Right atrium auricular region (tissue), 2 donors: ENCODE results near the gene MPEG1. TPM values are rescaled to one million over a fixed set of nuclear protein-coding genes. Genes with fewer than 3 reads are reported as not detected.

Experiments used
- DNase-seq: peaks from one replicate; pipeline ENCODE4 v3.0.0-alpha.2; 2019; ENCODE audit warnings: low spot score
- H3K27ac ChIP-seq, 2 donors: fragments of 200-600 bp; sonication (generic); 1 replicate in 1 of 2; 2 replicates in 1 of 2; pipeline ENCODE4 v1.5.1; 2016 to 2019
- H3K27me3 ChIP-seq, 2 donors: fragments of 200-600 bp; sonication (generic); one replicate each; pipeline versions ENCODE4 v1.5.1 to v1.6.0; 2017 to 2019
- H3K36me3 ChIP-seq: fragments of 200-600 bp; sonication (generic); one replicate; pipeline ENCODE4 v1.5.1; 2016
- H3K4me1 ChIP-seq, 2 donors: fragments of 200-600 bp; sonication (generic); one replicate each; pipeline versions ENCODE4 v1.5.1 to v1.6.0; 2017 to 2019
- H3K4me3 ChIP-seq, 2 donors: fragments of 200-600 bp; sonication (generic); 1 replicate in 1 of 2; 2 replicates in 1 of 2; pipeline ENCODE4 v1.5.1; 2017 to 2019; ENCODE audit warnings: mild to moderate bottlenecking in 1 of 2, moderate library complexity in 1 of 2
- H3K9me3 ChIP-seq, 2 donors: fragments of 200-600 bp; sonication (generic); one replicate each; pipeline ENCODE4 v1.5.1; 2019
- CTCF ChIP-seq, 2 donors: fragments of 200-600 bp; sonication (generic); IDR thresholded peaks; one replicate each; pipeline ENCODE4 v1.5.1; 2019; ENCODE audit warnings: antibody characterized with exemption in 2 of 2
- total RNA-seq, 2 donors: library from RNA; depleted of rRNA; stranded (reverse); fragments of >200 nt; gene quantifications; one replicate each; pipeline ENCODE4 v1.1.0, GENCODE V29; 2016

Gene MPEG1
- total RNA-seq, 2 donors from 2014 or later, result 5.2 to 10.0 TPM

GRCh38 chr11:59187587-59187986 lies 25.1 kb downstream of the MPEG1 start:
- no peaks in the 10 kb centered on the region for H3K27me3 ChIP-seq

GRCh38 chr11:59187035-59187434 lies 25.7 kb downstream of the MPEG1 start:
- Histone ChIP-seq H3K27ac (peak overlapping the region in 1 of 2 donors; percentile 29), H3K36me3 (no peaks in the 10 kb centered on the region), H3K27me3 (no peaks in the 10 kb centered on the region), H3K4me3 (no peak overlapping the region), H3K4me1 (peaks cover 0 to 29% of the 10 kb centered on the region in 2 donors), H3K9me3 (no peaks in the 10 kb centered on the region)
- DNase-seq, result no peak
- TF ChIP-seq CTCF (IDR thresholded peaks at IDR 0.05), result no peak

More at GRCh38 chr11:59187587-59187986, 25.1 kb downstream of the MPEG1 start:
- peak overlapping the region in 1 of 2 donors; percentile 29 for H3K27ac ChIP-seq
- H3K4me3 ChIP-seq, result no peak overlapping the region
- peaks cover 0 to 29% of the 10 kb centered on the region in 2 donors for H3K4me1 ChIP-seq
- H3K36me3 ChIP-seq, result no peaks in the 10 kb centered on the region
- peak; percentile 86 for DNase-seq
- no peak for TF ChIP-seq CTCF (IDR thresholded peaks at IDR 0.05)
- no peaks in the 10 kb centered on the region for H3K9me3 ChIP-seq

GRCh38 chr11:59186130-59186594 lies 26.6 kb downstream of the MPEG1 start:
- H3K36me3 ChIP-seq, result no peaks in the 10 kb centered on the region
- H3K27ac ChIP-seq, result peak overlapping the region in 1 of 2 donors; percentile 29
- H3K4me1 ChIP-seq, result peaks cover 0 to 29% of the 10 kb centered on the region in 2 donors
- H3K4me3 ChIP-seq, result no peak overlapping the region
- TF ChIP-seq CTCF (IDR thresholded peaks at IDR 0.05), result peak; percentile 25 to 56
- no peak for DNase-seq
- H3K27me3 ChIP-seq, result no peaks in the 10 kb centered on the region
- no peaks in the 10 kb centered on the region for H3K9me3 ChIP-seq

GRCh38 chr11:59185386-59185945 lies 27.3 kb downstream of the MPEG1 start:
- no peak for TF ChIP-seq CTCF (IDR thresholded peaks at IDR 0.05)
- no peaks in the 10 kb centered on the region for H3K9me3 ChIP-seq
- H3K36me3 ChIP-seq, result no peaks in the 10 kb centered on the region
- H3K27ac ChIP-seq, result peak overlapping the region in 1 of 2 donors; percentile 27
- H3K4me3 ChIP-seq, result no peak overlapping the region
- H3K4me1 ChIP-seq, result peaks cover 0 to 29% of the 10 kb centered on the region in 2 donors
- no peaks in the 10 kb centered on the region for H3K27me3 ChIP-seq
- no peak for DNase-seq

- no peaks in the 10 kb centered on the region for H3K36me3 ChIP-seq
- H3K27ac ChIP-seq, result peak overlapping the region in 1 of 2 donors; percentile 27
- TF ChIP-seq CTCF (IDR thresholded peaks at IDR 0.05), result no peak
- no peak overlapping the region for H3K4me3 ChIP-seq
- peaks cover 0 to under 1% of the 10 kb centered on the region in 2 donors for H3K9me3 ChIP-seq
- H3K4me1 ChIP-seq, result peaks cover 0 to 29% of the 10 kb centered on the region in 2 donors
- H3K27me3 ChIP-seq, result no peaks in the 10 kb centered on the region
- no peak for DNase-seq
Observed at GRCh38 chr11:59184691-59185339, 27.9 kb downstream of the MPEG1 start.
